GM18526 (cell line): ENCODE measurements around the gene KIFBP.

Source experiments
- POLR2A ChIP-seq: IDR thresholded peaks from 3 replicates; pipeline ENCODE4 v1.6.1; 2011; ENCODE audit not compliant: insufficient read length; ENCODE audit errors: extremely low read depth

KIFBP gene, protein sequence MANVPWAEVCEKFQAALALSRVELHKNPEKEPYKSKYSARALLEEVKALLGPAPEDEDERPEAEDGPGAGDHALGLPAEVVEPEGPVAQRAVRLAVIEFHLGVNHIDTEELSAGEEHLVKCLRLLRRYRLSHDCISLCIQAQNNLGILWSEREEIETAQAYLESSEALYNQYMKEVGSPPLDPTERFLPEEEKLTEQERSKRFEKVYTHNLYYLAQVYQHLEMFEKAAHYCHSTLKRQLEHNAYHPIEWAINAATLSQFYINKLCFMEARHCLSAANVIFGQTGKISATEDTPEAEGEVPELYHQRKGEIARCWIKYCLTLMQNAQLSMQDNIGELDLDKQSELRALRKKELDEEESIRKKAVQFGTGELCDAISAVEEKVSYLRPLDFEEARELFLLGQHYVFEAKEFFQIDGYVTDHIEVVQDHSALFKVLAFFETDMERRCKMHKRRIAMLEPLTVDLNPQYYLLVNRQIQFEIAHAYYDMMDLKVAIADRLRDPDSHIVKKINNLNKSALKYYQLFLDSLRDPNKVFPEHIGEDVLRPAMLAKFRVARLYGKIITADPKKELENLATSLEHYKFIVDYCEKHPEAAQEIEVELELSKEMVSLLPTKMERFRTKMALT

DNA sequence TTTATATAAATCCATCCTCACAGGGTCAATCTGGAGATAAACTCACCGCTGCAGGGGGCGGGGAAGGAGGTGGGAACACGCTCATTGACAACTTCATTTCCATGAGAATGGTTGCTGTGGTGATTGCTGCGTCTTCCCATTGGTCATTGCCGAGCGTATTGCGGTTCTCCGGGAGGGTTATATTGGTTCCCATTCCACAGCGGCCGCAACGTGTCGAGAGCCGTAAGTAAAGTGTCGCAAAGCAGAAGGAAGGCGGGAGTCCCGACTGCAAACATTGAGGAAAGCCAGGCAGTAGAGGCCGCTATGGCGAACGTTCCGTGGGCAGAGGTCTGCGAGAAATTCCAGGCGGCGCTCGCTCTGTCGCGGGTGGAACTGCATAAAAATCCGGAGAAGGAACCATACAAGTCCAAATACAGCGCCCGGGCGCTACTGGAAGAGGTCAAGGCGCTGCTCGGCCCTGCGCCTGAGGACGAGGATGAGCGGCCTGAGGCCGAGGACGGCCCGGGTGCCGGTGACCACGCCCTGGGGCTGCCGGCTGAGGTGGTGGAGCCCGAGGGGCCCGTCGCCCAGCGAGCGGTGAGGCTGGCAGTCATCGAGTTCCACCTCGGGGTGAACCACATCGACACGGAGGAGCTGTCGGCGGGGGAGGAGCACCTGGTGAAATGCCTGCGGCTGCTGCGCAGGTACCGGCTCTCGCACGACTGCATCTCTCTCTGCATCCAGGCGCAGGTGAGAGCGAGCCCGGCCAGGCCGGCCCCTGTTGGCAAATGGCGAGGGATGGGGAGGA, at the start of gene KIFBP:
Gene KIFBP (plus strand): TSS at position 274 of the 787 bp plus-strand sequence. CDS start 30 bp downstream, at position 304.
- peak; percentile 70 for TF ChIP-seq POLR2A

DNA sequence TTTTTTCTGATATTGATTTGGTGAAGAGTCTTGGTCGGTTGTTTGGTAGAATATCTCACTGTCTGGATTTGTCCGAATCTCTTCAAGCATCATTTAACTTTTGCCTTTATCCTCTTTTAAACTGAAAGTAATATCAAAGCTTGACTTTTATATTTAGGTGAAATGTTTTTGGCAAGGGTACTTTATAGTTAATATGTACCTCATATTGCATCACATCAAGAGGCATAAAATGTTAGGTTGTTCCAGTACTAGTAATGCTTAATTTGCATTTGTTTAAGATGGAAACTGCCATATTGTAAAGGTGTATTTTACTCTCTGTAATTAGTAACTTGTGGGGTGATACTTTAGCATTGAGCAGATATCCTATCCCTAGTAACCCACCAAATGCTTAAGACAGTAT, 49.7 kb upstream of the KIFBP start:
- TF ChIP-seq POLR2A: no peak

DNA sequence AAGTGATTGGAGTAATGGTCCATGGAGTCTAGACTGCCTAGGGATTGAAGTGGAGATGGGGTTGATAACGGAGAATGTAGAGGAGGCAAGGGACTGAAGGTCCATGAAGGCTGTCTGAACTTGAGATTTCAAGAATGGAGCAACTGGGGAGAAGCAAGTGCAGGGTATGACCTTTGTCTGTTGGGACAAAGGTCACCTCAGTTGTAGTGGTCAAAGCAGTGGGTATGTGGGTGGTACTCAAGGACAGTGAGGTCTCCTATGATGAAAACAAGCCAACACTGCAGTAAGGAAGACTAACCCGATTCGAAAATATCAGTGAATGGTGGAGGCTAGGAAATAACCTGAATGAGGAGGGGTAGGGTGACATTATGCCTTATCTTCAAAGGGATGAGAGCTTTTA, 38.0 kb upstream of the KIFBP start:
- no peak for TF ChIP-seq POLR2A

DNA sequence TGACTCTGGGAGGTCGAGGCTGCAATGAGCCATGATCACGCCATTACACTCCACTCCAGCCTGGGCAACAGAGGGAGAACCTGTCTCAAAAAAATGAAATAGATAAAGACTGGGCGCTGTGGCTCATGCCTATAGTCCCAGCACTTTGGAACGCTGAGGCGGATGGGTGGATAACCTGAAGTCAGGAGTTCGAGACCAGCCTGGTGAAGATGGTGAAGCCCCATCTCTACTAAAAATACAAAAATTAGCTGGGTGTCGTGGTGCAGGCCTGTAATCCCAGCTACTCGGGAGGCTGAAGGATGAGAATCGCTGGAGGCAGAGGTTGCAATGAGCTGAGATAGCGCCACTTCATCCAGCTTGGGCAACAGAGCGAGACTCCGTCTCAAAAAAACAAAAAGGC, 33.7 kb upstream of the KIFBP start:
- no peak for TF ChIP-seq POLR2A

DNA sequence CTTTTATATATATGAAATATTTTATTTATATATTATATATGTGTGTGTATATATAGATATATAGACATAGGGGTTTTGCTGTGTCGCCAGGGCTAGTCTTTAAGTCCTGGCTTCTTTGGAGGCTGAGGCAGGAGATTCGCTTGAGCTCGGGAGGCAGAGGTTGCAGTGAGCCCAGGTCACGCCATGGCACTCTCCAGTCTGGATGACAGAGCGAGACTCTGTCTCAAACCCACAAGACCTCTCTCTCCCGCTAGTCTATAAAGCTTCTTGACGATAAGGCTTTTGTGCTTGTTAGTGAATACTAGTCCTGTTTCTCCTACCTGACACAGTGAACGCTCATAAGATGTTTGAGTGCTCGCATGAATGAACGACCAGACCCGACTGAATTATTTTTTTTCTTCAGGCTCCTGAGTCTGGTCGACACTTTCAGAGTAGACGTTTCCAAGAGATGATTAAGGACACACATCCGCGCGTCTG, 33.2 kb upstream of the KIFBP start:
- TF ChIP-seq POLR2A: no peak

DNA sequence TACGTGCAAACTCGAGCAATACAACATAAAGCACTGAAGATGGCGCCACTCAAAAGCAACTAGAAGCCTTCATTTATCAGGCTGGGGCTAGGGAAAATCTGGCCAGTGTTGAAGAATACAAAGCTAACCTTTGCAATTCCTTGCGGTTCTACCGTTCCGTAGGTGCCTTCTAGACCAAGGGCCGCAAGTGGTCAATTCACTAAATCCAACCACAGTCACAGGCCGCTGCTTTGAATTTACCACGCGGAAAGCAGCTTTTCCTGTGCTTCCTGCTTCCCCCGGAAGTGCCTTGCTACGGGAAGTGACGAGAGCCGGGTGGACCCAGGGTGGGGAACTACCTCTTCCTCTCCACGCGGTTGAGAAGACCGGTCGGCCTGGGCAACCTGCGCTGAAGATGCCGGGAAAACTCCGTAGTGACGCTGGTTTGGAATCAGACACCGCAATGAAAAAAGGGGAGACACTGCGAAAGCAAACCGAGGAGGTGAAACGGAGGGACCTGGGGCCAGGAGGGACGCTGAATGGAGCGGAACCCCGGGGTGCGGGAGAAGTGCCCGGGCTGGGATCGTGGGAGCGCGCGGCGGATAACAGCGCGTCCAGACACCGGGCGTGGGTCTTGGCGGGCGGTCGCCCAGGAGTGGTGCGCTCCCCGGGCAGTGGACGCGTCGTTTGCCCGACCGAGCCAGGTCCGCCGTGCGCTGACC, 32.6 kb upstream of the KIFBP start, which contains the start of gene DDX21:
Gene DDX21 (plus strand): TSS at position 339 of the 701 bp plus-strand sequence. CDS start 56 bp downstream, at position 395.
- peak; percentile 90 for TF ChIP-seq POLR2A

DNA sequence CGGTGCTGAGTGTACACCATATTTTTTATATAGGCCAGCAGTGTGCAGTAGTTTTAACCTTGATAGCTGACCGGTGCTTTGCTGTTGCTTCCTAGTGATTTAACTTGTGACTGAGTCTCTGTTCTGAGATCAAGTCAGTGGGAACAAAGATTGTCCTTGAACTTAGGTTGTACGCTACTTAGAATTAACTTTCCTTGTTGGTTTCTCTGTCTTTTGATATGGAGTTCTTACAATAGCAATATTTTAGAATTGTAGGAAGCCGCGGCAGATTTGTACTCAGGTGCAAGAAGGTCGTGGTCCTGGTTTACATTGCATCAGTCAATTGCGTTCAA, 31.4 kb upstream of the KIFBP start:
- TF ChIP-seq POLR2A: no peak

DNA sequence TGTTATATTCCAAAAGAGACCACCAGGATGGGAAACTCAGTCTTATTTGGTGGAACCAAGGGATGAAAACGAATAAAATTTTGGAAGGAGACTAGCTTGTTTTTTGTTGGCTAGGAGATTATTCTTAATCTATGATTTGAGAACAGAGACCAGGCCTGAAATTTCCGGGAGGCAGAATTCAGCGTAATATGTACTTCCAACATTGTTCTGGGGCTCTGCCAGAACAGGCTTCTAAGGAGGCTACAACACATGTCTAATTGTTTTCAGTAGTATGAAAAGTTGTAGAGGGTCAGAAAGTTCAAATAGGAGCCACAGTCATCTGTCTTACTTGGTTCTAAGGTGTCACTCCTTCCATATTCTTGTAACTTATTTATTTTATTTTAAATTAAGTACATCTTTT, 30.9 kb upstream of the KIFBP start:
- no peak for TF ChIP-seq POLR2A

DNA sequence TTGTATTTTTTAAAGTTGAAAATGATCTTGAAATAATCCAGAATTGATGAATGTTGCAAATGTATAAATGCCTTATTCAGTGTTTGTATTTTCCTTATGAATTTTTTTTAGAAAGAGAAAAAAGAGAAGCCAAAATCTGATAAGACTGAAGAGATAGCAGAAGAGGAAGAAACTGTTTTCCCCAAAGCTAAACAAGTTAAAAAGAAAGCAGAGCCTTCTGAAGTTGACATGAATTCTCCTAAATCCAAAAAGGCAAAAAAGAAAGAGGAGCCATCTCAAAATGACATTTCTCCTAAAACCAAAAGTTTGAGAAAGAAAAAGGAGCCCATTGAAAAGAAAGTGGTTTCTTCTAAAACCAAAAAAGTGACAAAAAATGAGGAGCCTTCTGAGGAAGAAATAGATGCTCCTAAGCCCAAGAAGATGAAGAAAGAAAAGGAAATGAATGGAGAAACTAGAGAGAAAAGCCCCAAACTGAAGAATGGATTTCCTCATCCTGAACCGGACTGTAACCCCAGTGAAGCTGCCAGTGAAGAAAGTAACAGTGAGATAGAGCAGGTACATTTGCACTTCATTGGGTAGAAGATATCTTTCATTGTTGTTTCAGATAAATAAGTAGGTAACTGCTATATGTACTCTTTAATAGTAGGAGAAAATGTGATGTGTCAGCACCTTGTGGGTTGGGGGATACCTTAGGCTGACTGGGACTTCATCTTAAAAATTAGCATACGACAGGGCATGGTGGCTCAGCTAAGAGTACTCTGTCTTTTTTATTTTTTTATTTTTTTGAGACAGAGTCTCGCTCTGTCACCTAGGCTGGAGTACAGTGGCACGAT, 28.7 kb upstream of the KIFBP start:
- TF ChIP-seq POLR2A: no peak

DNA sequence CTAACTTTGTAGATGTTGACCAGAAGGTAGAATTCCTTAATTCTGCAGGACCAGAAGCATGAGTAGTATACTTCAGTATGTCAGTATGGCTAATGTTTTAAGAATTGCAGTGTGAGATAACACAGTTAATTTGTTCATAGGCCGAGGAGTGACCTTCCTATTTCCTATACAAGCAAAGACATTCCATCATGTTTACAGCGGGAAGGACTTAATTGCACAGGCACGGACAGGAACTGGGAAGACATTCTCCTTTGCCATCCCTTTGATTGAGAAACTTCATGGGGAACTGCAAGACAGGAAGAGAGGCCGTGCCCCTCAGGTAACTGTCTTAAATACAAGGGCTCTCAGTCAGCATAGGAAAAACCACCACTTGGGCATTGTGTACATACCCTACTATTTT, 25.5 kb upstream of the KIFBP start:
- TF ChIP-seq POLR2A: no peak

DNA sequence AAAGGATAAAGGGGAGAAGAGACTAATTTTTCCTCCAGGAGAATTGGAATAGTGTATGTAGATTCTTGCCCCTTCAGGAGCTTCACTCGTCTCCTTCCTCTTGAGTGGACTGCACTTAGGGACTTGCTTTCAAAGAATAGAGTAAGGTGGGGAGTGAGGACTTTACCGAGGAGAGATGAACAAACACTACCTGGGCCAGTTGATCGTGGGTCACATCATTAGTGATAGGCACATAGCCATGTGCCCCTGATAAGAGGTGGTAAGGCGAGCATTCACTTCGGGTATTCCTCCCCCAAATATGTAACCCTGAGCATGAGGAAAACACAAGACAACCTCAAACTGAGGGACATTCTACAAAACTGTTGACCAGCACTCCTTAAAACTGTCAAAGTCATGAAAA, 14.6 kb upstream of the KIFBP start:
- no peak for TF ChIP-seq POLR2A

DNA sequence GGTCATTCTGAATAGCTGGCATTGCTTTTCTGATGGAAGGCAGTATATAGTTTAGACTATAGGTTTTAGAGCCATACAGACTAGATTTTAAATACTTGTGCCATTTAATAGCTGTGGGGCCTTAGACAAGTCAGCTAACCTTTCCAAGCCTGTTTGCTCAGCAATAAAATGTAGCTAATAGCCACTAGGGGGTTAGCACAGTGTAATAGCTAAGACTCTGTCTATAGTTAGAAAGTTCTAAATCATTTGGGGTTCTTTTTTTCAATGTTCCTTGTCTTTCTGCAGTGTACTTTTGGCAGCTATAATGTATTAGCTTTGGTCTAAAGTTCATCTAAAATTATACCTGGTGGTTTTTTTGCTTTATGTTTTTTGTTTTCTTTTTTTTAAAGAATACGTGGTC, 7.5 kb upstream of the KIFBP start:
- TF ChIP-seq POLR2A: no peak

DNA sequence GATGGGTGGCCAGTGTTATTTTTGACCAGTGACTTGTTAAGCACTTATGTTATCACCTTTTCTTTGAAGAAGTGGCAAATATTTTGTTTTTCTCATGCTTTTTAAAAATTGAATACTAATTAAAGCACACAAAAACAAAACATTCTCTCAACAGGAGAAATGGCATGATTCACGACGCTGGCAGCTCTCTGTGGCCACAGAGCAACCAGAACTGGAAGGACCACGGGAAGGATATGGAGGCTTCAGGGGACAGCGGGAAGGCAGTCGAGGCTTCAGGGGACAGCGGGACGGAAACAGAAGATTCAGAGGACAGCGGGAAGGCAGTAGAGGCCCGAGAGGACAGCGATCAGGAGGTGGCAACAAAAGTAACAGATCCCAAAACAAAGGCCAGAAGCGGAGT, 6.2 kb upstream of the KIFBP start:
- TF ChIP-seq POLR2A: no peak

DNA sequence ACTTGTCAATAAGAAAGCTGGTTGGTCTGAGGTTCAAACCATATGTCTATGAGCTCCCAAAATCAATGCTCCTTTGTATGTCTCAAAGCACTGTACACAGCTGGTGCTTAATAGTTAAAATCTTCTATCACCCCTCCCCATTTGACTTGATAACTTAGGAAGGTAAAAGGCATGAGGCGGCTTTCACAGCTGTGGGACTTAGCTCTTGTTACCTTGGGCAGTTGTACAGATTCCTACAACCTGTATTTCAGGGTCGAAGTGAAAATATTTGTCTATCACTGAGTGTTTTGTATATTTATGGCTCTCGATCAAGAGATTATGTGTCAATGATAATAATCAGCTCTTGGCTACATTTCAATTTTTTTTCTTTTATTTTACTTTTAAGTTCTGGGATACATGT, 992 bp upstream of the KIFBP start:
- TF ChIP-seq POLR2A: no peak
